NOMO-1 treated with dmso at 0.1 percent for 144 hours (cell line): ENCODE results near the gene TMEM176B.

ENCODE experiments used
- DNase-seq: peaks from one replicate; lab custom pipeline; 2025; ENCODE audit not compliant: unreplicated experiment; lab: John Stamatoyannopoulos, UW

TMEM176B gene

DNA sequence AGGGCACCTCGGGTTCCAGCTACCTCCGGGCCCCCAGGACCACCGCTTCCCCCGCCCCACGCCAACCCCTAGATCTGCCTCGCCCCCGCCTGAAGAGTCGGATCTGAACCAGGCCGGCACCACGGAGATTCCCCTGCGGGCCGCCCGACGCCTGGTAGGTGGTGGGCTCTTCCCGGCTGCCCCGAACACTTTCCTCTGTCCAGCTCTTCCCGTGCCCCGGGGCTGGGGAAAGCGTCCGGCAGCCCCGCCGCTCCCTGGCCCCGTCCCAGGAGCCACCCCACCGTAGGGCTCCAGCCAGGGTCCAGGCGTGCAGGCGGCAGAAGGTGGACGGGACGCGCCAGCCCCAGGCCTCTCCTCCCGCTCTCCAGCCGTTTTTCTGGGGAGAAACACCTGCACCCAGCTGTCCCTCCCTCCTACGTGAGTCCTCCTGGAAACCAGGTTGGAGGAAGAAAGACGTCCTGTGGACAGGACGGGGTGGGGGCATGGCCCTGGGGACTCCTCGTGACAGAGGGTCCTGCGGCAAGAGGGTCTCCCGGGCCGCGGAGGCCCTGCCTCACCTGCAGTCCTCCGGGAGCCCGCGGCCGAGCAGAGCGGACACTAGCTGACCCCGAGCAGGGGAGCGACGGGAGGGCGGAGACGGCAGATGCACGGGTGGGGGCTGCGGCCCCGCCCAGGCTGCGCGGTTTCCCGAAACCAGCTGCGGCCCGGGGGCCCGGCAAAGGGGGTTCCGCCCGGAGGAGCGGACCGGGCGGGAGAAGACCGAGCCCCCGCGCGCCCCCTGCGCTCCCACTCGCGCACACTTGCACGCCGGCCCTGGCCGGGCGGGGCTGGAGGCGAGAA lies at the start of gene TMEM176B:
TMEM176B (minus strand) TSS at position 624 of the 840 bp plus-strand sequence. CDS start 3,795 bp downstream, outside the sequence.
- no peak for DNase-seq

DNA sequence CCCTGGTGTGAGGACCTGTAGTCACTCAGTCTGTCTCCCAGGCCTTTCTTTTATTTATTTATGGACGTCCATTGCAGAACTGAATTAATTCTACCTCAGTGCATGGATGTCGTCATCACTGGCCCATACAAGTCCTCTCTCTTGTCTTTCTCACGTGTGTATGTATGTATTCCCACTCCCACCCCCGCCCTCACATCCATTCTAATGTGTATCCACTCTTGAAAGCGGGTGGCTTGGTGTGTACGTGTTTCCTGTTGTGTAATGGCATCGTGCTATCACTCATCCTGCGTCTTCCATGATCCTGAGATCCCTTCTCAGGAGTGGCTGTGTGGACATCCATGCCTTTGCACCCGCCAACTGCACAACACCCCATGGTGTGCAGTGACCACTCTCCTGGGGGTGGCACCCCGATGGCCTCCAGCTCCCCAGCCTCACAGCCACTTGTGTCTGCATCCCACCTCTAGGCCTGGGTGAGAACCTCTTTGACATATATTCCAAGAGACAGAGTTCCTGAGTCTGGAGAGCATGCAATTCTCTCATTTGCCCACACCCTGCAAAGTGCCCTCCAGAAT lies 49.1 kb upstream of the TMEM176B start:
- no peak for DNase-seq

DNA sequence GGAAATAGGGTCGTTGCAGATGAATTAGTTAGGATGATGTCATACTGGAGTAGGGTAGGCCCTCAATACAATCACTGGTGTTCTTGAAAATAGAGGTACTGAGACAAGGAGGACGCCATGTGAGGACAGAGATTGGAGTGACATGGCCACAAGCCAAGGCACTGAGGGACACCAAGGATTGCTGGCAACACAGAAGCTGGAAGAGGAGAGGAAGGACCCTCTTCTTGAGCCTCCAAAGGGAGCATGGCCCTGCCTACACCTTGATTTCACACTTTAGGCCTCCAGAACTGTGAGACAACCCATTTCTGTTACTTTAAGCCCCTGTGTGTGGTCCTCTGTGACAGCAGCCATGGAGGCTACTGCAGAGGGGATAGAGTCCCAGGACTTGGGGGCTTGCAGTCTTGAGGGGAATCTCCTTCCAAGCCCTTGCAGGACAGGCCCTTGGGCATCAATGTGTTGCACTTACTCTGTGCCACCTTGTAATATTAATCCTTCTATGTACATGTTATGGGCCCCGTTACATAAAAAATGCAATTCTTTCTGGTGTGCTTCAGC lies 48.5 kb upstream of the TMEM176B start:
- DNase-seq: no peak

DNA sequence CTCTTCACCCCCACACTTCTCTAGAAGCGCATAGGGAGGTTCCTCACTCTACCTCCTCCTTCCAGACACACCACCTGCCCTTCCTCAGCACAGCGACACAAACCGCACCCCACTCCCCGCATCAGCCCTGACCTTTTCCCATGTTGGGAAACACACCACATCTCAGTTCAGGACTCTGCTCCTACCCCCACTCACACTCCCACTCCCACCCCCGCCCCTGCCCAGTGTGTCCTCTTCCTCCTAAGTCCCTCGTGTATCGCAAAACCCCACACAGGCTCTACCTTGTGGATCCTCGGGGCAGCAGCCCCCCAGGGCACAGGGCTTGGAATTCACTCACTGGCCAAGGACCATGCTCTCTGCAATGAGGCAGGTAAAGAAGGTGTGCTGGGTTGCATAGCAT lies 47.9 kb upstream of the TMEM176B start:
- DNase-seq: no peak

- DNase-seq: no peak
Measured at GRCh38 chr7:150847536-150847935, 47.4 kb upstream of the TMEM176B start.

DNA sequence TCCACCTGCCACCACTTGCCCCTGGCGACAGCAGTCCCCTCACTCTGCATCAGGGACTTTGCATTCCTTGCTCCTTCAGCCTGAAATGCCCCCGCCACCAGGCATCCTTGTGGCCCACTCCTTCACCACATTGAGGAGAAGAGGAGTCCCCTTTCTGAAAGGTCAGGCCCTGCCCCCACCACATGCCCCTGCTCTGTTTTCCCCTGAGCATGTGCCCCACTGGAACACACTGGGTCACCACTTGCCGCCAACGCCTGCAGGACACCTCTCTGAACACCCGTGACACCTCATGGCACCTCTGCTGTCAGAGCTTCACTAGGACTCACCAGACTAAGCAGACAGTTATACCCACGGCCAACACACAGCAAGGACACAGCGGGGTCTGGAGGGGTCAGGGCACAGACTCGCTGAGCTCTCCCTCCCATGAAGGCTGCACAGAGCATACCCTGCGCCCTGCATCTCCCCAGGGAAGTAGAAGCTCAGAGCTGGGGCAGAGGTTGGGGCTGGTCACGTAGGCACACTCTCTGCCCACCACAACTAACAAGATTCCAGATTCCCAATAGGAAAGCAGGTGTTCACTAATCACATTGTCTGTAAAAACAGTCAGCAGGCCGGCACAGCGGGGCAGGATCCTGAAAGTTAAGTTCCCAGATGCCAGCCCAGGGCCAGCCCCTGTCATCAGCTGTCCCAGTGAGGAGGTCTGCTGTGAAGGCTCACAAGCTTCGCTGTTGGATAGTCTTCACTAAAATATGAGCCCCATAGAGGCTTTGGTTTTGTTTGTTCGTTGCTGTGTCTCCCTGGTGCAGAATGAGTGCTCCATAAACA lies 46.3 kb upstream of the TMEM176B start:
- no peak for DNase-seq

- no peak for DNase-seq
Measured at GRCh38 chr7:150845421-150845861, 45.3 kb upstream of the TMEM176B start.

DNA sequence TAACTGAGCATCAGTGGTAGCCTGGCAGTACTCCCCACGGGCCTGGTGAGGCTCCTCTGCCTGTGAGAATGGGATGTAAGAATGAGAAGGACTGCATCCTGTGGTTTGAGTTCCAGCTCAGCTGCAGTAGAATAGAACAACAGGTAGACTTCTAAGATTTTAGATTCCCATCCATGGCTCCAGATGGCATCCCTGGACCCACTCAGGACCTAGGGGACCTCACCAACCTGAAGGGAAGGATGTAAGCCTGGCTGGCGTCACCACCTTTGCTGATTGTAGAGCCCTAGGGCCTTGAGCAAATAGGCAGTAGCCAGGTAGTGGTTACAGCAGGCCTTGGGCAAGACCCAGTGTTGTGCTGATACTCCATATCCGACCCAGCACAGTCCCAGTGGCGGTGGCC lies 42.6 kb upstream of the TMEM176B start:
- DNase-seq: no peak

- no peak for DNase-seq
Measured at GRCh38 chr7:150842018-150842417, 41.9 kb upstream of the TMEM176B start.

GRCh38 chr7:150838965-150839650 lies 38.9 kb upstream of the TMEM176B start:
- no peak for DNase-seq

DNA sequence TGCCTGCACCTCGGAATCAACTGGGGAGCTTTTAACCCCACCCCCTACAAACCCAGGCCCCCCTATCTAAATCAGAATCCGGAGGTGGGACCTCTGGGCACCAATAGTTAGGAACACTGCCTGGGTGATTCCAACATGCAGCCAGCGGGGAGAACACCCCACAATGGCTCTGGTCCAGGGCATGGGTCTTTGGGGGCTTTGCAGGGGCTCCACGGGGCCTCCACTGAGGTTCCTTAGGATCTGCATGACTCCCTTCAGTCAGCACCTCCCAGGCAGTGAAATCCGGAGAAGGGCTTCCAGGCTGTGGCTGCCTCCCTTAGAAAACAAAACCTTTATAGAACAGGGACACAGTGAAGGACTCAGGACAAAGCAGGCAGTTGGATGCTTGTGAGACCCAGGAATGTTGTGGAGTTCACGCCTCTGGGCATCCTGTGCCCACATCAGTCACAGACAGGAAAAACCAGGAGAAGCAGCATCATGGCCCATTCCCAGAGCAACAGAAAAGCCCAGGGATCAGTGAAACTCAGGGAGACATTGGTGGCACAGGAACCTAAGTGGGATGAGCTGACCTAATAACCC lies 35.6 kb upstream of the TMEM176B start:
- DNase-seq: no peak

GRCh38 chr7:150835019-150835418 lies 34.9 kb upstream of the TMEM176B start:
- no peak for DNase-seq

- DNase-seq: no peak
Measured at GRCh38 chr7:150831851-150832250, 31.7 kb upstream of the TMEM176B start.

- no peak for DNase-seq
Measured at GRCh38 chr7:150830937-150831336, 30.8 kb upstream of the TMEM176B start.

DNA sequence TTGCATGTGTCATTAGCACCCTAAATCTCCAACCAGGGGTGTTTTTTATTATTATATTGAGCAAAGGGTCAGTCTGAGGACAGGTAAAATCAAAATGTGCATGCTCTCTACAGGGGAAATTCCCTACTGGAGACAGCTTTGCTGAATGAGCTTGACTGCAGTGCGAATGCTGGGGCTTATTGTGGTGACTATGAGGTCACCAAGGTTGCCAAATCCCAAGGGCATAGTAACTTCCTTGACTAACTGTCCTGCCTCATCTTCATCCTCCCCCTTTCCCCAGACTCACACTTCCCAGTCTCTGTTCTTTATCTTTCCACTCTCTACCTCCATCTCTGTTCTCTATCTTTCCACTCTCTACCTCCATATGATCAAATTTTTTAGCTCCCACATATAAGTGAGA lies 29.3 kb upstream of the TMEM176B start:
- DNase-seq: no peak

DNA sequence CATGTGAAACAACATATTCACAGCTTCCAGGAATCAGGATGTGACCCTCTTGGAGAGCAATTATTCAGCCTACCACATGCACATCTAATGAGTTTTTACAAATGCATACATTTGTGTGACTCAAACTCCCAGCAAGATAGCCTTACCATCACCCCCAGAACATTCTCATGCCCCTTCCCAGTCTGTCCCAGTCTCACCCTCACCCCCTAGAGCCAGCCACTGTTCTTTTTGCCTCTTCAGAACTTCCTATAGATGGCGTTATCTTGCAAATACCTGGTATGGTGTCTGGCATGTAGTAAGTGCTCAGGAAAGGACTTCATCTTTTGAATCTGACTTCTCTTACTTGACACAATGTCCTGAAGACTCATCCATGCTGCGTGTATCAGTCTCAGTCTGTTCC lies 28.2 kb upstream of the TMEM176B start:
- DNase-seq: no peak

- DNase-seq: no peak
Measured at GRCh38 chr7:150826061-150826849, 26.1 kb upstream of the TMEM176B start.

- DNase-seq: no peak
Measured at GRCh38 chr7:150824379-150825177, 24.4 kb upstream of the TMEM176B start.
